AG04449 (cell line): ENCODE results near the gene MARK4.

Experiments
- CTCF ChIA-PET: fragments of 350-600 bp; formaldehyde crosslinking; extraction: SDS; loops from one replicate; lab custom pipeline; 2021; ENCODE audit warnings: antibody characterized with exemption; lab: Yijun Ruan, JAX
- POLR2A ChIA-PET: fragments of 400-600, 350-600 bp; formaldehyde crosslinking; extraction: SDS; loops from one replicate; lab custom pipeline; 2020; ENCODE audit warnings: antibody characterized with exemption, inconsistent platforms; lab: Yijun Ruan, JAX
- DNase-seq: peaks from one replicate; pipeline ENCODE4 v3.0.0-alpha.2; 2010; ENCODE audit warnings: low read depth, low spot score
- H3K4me3 ChIP-seq: 2 replicates; pipeline ENCODE4 v1.5.1; 2011; ENCODE audit warnings: low read depth, mild to moderate bottlenecking, control low read depth, low read length
- CTCF ChIP-seq: IDR thresholded peaks from one replicate; pipeline ENCODE4 v1.5.1; 2011; ENCODE audit warnings: mild to moderate bottlenecking, moderate library complexity, low read length, control low read depth, inconsistent platforms; ENCODE audit not compliant: insufficient read depth; ENCODE audit errors: missing control alignments

The MARK4 gene

GRCh38 chr19:45303269-45304060 lies 52.4 kb downstream of the MARK4 start:
- POLR2A ChIA-PET: interaction anchor here (0.8 kb wide), 1 partner anchor 8 kb away, joined by 3 read pairs; no protein-coding TSS in a partner anchor
- CTCF ChIA-PET: no interaction called here
- H3K4me3 ChIP-seq: no peak overlapping the region
- no peak for DNase-seq
- TF ChIP-seq CTCF: no peak

- CTCF ChIA-PET: no interaction called here
- DNase-seq: no peak
- TF ChIP-seq CTCF: no peak
- POLR2A ChIA-PET: interaction anchor here (0.8 kb wide), 1 partner anchor 8 kb away, joined by 3 read pairs; no protein-coding TSS in a partner anchor
- no peak overlapping the region for H3K4me3 ChIP-seq
Observed at GRCh38 chr19:45304141-45304926, 53.3 kb downstream of the MARK4 start.

GRCh38 chr19:45305007-45305406 lies 53.9 kb downstream of the MARK4 start:
- DNase-seq: no peak
- ChIA-PET POLR2A (interaction anchor here (0.9 kb wide), 1 partner anchor 266 kb away, joined by 3 read pairs; the partner anchor contains the start of gene CLASRP), CTCF (no interaction called here)
- TF ChIP-seq CTCF: no peak
- H3K4me3 ChIP-seq: no peak overlapping the region

- no peak for DNase-seq
- H3K4me3 ChIP-seq: no peak overlapping the region
- CTCF ChIA-PET: interaction anchor here (1.8 kb wide), 1 partner anchor 33 kb away, joined by 7 read pairs; no protein-coding TSS in a partner anchor
- TF ChIP-seq CTCF: no peak
- POLR2A ChIA-PET: interaction anchor here (0.8 to 0.9 kb wide), 2 partner anchors 21 to 267 kb away, joined by 3 to 4 read pairs; partner anchors contain the start of gene CLASRP
Observed at GRCh38 chr19:45305421-45305820, 54.4 kb downstream of the MARK4 start.

- ChIA-PET POLR2A (interaction anchor here (0.8 to 1.3 kb wide), 2 partner anchors 20 to 23 kb away, joined by 3 to 4 read pairs; no protein-coding TSS in a partner anchor), CTCF (interaction anchor here (1.8 kb wide), 1 partner anchor 32 kb away, joined by 7 read pairs; no protein-coding TSS in a partner anchor)
- no peak for TF ChIP-seq CTCF
- DNase-seq: no peak
- H3K4me3 ChIP-seq: no peak overlapping the region
Observed at GRCh38 chr19:45306040-45306439, 55.0 kb downstream of the MARK4 start.
